ENCODE measurements around the gene FUCA1. TPM values are rescaled to one million over a fixed set of nuclear protein-coding genes. Genes with fewer than 3 reads are reported as not detected.
"Not testable (repeated sequence)": the region's sequence is repeated elsewhere in the genome, so short reads cannot be mapped to it uniquely, and the experiment has no call there.

FUCA1 gene
- total and polyA plus RNA-seq, 2 donors: 34.9 to 37.0 TPM

DNA sequence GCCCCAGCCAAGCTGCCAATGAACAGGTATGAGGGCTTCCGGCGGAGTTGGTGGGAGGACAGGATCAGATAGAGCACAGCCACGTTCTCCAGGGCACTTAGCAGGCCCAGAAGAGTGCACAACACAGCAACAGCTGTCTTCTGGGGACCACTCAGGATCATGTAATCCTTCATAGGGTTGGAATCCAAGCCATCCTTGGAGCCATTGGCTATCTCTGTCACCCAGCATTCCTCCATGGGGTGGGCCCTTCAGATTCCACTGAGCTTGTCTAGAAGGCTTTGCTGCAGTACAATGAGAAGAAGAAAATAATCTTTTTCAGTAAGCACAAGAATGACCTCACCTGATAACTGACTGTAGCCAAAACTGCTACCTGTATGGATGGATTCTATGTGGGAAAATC is 7.3 kb upstream of the FUCA1 start:
- Histone ChIP-seq H3K4me1 (ENCODE audit: insufficient read depth) (no peaks in the 10 kb centered on the region), H3K27ac (ENCODE audit: low read depth) (no peak overlapping the region), H3K36me3 (ENCODE audit: insufficient read depth) (no peaks in the 10 kb centered on the region), H3K4me3 (ENCODE audit: low read depth, low read length) (no peak overlapping the region)
- 72% methylated on average over 3 of the region's 3 CpGs for WGBS
- no peak for DNase-seq (ENCODE audit: extremely low spot score)

DNA sequence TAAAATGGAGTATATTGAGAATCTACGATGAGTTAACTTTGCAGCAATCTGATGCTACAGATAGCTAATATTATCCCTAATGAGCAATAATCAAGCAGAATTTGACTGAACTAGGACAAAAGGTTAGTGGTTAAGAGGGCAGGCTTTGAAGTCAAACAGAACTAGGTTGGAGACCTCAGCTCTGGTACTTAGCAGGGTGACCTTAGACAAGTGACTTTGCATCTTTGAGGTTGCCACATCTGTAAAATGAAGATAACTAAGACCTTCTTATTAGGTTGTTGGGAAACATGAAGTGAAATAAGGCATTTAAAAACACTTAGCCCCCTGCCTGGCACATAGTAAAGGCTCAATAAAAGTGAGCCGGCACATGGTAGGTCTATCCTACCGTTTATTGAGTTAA is 4.3 kb upstream of the FUCA1 start:
- Histone ChIP-seq H3K36me3 (ENCODE audit: insufficient read depth) (no peaks in the 10 kb centered on the region), H3K4me3 (ENCODE audit: low read depth, low read length) (no peak overlapping the region), H3K4me1 (ENCODE audit: insufficient read depth) (no peaks in the 10 kb centered on the region), H3K27ac (ENCODE audit: low read depth) (no peak overlapping the region)
- DNase-seq (ENCODE audit: extremely low spot score): no peak
- WGBS: 79% methylated on average over 3 of the region's 3 CpGs

DNA sequence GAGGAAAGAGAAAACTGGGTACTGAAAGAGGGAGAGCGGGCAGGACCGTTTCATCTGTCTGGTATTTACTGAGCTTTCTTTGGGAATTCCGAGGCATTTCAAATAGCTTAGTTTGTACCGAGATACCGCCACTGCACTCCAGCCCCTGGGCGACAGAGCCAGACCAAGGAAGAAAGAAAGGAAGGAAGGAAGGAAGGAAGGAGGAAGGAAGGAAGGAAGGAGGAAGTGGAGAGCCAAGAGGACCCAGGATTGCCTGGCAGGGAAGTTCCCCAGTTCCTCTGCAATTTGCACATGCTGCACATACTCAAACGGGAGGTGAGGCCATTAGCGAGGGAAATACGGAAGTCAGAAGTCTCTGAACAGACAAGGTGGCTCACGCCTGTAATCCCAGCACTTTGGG is 961 bp upstream of the FUCA1 start:
- H3K36me3 ChIP-seq (ENCODE audit: insufficient read depth): no peaks in the 10 kb centered on the region
- no peaks in the 10 kb centered on the region for H3K4me1 ChIP-seq (ENCODE audit: insufficient read depth)
- no peak overlapping the region for H3K27ac ChIP-seq (ENCODE audit: low read depth)
- 62% methylated on average over 10 of the region's 10 CpGs for WGBS
- DNase-seq (ENCODE audit: extremely low spot score): no peak
- no peak overlapping the region for H3K4me3 ChIP-seq (ENCODE audit: low read depth, low read length)

DNA sequence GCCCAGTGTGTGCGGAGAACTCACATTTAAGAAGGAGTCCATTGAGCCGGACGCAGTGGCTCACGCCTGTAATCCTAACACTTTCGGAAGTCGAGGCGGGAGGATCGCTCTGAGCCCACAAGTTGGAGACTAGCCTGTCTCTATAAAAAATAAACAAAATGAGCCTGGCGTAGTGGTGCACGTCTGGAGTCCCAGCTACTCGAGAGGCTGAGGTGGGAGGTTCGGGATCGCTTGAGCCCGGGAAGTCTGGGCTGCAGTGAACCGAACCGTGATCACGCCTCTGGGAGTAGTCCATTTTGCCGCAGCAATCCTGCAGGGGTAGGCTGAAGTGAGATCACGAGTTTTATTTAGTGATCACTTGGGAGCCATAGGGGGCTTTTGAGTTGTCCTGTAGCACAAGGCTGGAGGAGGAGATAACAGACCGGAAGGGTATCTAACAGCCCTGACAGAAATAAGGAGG is 497 bp upstream of the FUCA1 start:
- Histone ChIP-seq H3K27ac (ENCODE audit: low read depth) (no peak overlapping the region), H3K4me1 (ENCODE audit: insufficient read depth) (no peaks in the 10 kb centered on the region), H3K36me3 (ENCODE audit: insufficient read depth) (no peaks in the 10 kb centered on the region), H3K4me3 (ENCODE audit: low read depth, low read length) (peak overlapping the region; percentile 15)
- no peak for DNase-seq (ENCODE audit: extremely low spot score)
- WGBS: 14% methylated on average over 20 of the region's 20 CpGs

DNA sequence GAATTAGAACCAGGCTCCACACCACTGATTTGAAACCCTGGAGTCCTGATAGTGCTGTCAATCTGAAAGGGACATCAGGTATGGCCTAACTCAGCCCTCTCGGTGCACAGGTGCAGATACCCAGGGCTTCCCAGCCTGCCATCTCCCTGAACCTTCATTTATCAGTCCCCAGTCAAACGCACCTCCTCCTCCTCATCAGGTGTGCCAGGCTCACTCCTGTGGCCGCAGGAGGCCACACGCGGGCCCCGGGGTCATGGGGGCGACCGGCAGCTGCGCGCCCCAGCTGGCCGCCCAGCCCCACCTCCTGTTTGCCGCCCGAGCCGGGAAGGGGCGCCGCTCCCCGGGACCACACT is 572 bp downstream of the FUCA1 start:
- no peak for DNase-seq (ENCODE audit: extremely low spot score)
- no peaks in the 10 kb centered on the region for H3K4me1 ChIP-seq (ENCODE audit: insufficient read depth)
- no peak overlapping the region for H3K27ac ChIP-seq (ENCODE audit: low read depth)
- 7% methylated on average over 17 of the region's 17 CpGs for whole genome bisulfite sequencing
- H3K36me3 ChIP-seq (ENCODE audit: insufficient read depth): peaks cover 2% of the 10 kb centered on the region
- peak overlapping the region; percentile 66 for H3K4me3 ChIP-seq (ENCODE audit: low read depth, low read length)

DNA sequence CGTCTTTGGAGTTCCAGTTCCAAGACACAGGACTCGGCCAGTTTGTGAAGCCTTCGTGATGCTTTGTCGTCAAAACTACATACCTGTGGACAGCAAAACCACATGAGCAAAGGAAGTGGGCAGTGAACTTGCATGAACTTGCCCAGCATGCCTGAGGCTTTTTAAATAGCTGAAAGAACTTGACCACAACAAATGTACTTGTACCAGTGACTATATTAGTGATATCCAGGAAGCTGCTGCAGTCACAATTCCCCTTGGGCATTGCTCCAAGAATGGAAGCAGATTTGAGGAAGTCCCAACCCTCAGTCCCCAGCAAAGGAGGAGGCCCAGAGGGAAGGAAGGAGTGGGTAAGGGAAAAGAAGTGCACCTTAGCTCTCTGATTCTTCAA is 2.6 kb downstream of the FUCA1 start:
- Histone ChIP-seq H3K4me3 (ENCODE audit: low read depth, low read length) (no peak overlapping the region), H3K4me1 (ENCODE audit: insufficient read depth) (no peaks in the 10 kb centered on the region), H3K36me3 (ENCODE audit: insufficient read depth) (peaks cover 3% of the 10 kb centered on the region), H3K27ac (ENCODE audit: low read depth) (no peak overlapping the region)
- no peak for DNase-seq (ENCODE audit: extremely low spot score)
- WGBS: 86% methylated on average over 4 of the region's 4 CpGs

GRCh38 chr1:23864801-23865542 is 3.1 kb downstream of the FUCA1 start:
- Histone ChIP-seq H3K4me3 (ENCODE audit: low read depth, low read length) (no peak overlapping the region), H3K36me3 (ENCODE audit: insufficient read depth) (peaks cover 4% of the 10 kb centered on the region), H3K27ac (ENCODE audit: low read depth) (no peak overlapping the region), H3K4me1 (ENCODE audit: insufficient read depth) (no peaks in the 10 kb centered on the region)
- no peak for DNase-seq (ENCODE audit: extremely low spot score)
- 93% methylated on average over 13 of the region's 13 CpGs for WGBS

- H3K27ac ChIP-seq (ENCODE audit: low read depth): no peak overlapping the region
- no peak overlapping the region for H3K4me3 ChIP-seq (ENCODE audit: low read depth, low read length)
- DNase-seq (ENCODE audit: extremely low spot score): no peak
- WGBS: 62% methylated on average over 3 of the region's 3 CpGs
- H3K36me3 ChIP-seq (ENCODE audit: insufficient read depth): peaks cover 6% of the 10 kb centered on the region
- H3K4me1 ChIP-seq (ENCODE audit: insufficient read depth): no peaks in the 10 kb centered on the region
These were observed 5.5 kb downstream of the FUCA1 start for GRCh38 chr1:23862640-23863039.

DNA sequence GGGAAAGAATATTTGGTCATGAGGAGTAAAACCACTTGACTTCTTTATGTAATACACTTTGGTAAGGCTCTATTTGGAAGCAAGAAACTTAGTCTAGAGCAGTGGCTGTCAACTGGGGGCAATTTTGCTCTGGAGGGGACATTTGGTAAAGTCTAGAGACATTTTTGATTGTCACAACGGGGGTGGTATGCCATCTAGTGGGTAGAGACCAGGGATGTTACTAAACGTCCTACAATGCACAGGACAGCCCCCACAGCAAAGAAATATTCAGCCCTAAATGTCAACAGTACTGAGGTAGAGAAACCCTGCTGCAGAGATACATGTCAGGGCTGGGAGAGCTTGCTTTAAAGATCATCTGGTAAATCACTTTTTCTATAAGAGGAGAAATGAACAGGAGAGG is 13.5 kb downstream of the FUCA1 start:
- no peaks in the 10 kb centered on the region for H3K4me1 ChIP-seq (ENCODE audit: insufficient read depth)
- H3K27ac ChIP-seq (ENCODE audit: low read depth): no peak overlapping the region
- no peak for DNase-seq (ENCODE audit: extremely low spot score)
- peaks cover 5% of the 10 kb centered on the region for H3K36me3 ChIP-seq (ENCODE audit: insufficient read depth)
- H3K4me3 ChIP-seq (ENCODE audit: low read depth, low read length): no peak overlapping the region
- 36% methylated on average over 2 of the region's 2 CpGs for WGBS

DNA sequence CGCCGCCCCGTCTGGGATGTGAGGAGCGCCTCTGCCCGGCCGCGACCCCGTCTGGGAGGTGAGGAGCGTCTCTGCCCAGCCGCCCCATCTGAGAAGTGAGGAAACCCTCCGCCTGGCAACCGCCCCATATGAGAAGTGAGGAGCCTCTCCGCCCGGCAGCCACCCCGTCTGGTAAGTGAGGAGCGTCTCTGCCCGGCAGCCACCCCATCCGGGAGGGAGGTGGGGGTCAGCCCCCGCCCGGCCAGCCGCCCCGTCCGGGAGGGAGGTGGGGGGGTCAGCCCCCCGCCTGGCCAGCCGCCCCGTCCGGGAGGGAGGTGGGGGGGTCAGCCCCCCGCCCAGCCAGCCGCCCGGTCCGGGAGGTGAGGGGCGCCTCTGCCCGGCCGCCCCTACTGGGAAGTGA is 15.0 kb downstream of the FUCA1 start:
- 95% methylated on average over 20 of the region's 34 CpGs for WGBS
- not testable (repeated sequence) for DNase-seq (ENCODE audit: extremely low spot score); H3K4me3 ChIP-seq (ENCODE audit: low read depth, low read length); H3K27ac ChIP-seq (ENCODE audit: low read depth); H3K36me3 ChIP-seq (ENCODE audit: insufficient read depth); H3K4me1 ChIP-seq (ENCODE audit: insufficient read depth)

DNA sequence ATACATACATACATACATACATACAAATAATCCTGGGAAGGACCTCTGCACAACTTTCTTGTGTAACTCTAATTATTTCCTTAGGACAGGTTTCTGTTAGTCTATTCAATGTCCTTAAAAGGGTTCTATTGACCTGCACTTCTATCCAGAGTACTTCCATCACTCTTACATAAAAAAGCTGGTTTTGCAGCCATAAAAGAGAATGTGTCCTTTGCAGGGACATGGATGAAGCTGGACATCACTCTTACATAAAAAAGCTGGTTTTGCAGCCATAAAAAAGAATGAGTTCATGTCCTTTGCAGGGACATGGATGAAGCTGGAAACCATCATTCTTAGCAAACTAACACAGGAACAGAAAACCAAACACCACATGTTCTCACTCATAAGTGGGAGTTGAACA is 16.7 kb downstream of the FUCA1 start:
- H3K4me1 ChIP-seq (ENCODE audit: insufficient read depth); H3K4me3 ChIP-seq (ENCODE audit: low read depth, low read length); H3K36me3 ChIP-seq (ENCODE audit: insufficient read depth); H3K27ac ChIP-seq (ENCODE audit: low read depth); DNase-seq (ENCODE audit: extremely low spot score): not testable (repeated sequence)

DNA sequence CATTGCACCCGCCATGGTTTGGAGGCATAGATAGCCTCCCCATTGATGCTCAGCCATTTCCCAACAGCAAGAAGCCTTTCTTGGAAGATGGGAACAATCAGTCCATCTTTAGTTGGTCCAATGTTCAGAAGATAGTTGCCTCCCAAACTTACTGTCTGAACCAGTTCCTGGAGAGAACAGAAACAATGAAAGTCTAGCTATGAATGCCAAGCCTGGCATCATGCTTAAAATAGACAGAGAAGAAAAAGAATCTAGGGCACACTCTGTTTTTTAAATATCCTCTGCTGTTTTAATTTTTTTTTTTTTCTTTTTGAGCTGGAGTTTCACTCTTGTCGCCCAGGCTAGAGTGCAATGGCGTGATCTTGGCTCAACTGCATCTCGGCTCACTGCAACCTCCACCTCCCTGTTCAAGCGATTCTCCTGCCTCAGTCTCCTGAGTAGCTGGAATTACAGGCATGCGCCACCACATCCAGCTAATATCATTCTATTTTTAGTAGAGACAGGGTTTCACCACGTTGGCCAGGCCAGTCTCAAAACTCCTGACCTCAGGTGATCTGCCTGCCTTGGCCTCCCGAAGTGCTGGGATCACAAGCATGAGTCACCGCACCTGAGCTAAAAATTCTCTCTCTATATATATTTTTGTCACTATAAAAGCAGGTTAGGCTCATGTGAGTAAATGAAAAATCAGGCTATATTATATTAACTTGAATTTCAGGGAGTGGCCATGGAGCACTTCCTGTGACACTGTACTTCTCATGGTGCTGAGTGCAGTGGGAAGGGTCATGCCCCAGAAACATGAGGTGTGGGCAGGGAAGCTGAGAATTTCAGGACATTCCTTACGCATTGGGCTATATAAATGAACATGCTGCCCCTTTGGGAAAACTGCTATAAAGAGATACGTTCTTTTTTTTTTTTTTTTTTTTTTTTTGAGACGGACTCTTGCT is 19.1 kb downstream of the FUCA1 start:
- no peaks in the 10 kb centered on the region for H3K4me1 ChIP-seq (ENCODE audit: insufficient read depth)
- H3K36me3 ChIP-seq (ENCODE audit: insufficient read depth): peaks cover 4% of the 10 kb centered on the region
- H3K4me3 ChIP-seq (ENCODE audit: low read depth, low read length): no peak overlapping the region
- 91% methylated on average over 12 of the region's 12 CpGs for WGBS
- no peak for DNase-seq (ENCODE audit: extremely low spot score)
- no peak overlapping the region for H3K27ac ChIP-seq (ENCODE audit: low read depth)

- H3K4me1 ChIP-seq (ENCODE audit: insufficient read depth); DNase-seq (ENCODE audit: extremely low spot score); H3K27ac ChIP-seq (ENCODE audit: low read depth); H3K4me3 ChIP-seq (ENCODE audit: low read depth, low read length); H3K36me3 ChIP-seq (ENCODE audit: insufficient read depth): not testable (repeated sequence)
- WGBS: 98% methylated on average over 2 of the region's 2 CpGs
These were observed 20.5 kb downstream of the FUCA1 start for GRCh38 chr1:23847482-23848095.

DNA sequence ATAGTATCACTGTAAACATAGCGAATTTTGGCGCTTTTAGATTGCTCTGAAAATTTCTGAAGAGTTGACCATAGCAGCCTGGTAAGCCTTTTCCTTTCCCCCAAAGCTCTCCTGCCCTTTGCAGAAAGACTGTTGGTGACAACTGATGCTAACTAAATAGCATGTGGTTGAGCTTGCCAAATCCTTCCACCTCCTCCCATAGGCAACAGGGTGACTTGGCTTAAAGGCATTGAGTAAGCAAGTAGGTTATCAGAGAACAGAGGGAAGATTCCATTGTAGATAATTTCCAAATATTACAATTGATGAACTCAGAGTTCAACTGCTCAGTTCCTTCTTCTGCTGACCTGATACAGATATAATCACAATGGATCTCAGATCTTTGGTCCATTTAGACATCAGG is 22.9 kb downstream of the FUCA1 start:
- H3K27ac ChIP-seq (ENCODE audit: low read depth): no peak overlapping the region
- H3K4me3 ChIP-seq (ENCODE audit: low read depth, low read length): no peak overlapping the region
- no peak for DNase-seq (ENCODE audit: extremely low spot score)
- H3K4me1 ChIP-seq (ENCODE audit: insufficient read depth): no peaks in the 10 kb centered on the region
- H3K36me3 ChIP-seq (ENCODE audit: insufficient read depth): peaks cover 2% of the 10 kb centered on the region
- WGBS: 98% methylated on average over 2 of the region's 2 CpGs
